NT2/D1 (cell line): Measurements from ENCODE around the gene BRPF3.

ENCODE experiments used
- SUZ12 ChIP-seq: IDR thresholded peaks from 2 replicates; pipeline ENCODE4 v1.6.1; 2011; ENCODE audit not compliant: insufficient read length, insufficient read depth; ENCODE audit errors: extremely low read depth
- YY1 ChIP-seq: IDR thresholded peaks from 2 replicates; pipeline ENCODE4 v1.6.1; 2011; ENCODE audit not compliant: insufficient read length, insufficient read depth

DNA sequence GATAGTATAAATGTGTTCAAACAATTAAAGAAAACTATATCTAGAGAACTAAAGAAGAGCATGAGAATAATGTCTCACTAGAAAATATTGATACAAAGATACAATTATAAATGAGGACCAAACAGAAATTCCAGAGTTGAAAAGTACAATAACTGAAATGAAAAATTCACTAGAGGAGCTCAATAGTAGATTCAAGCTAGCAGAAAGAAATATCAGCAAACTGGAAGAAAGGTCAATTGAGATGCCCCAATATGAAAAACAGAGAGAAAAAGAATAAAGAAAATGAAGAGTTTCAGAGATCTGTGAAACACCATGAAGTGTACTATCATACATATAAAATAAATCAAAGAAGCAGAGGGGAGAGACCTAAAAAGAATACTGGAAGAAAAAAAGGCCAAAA, 18.0 kb upstream of the BRPF3 start:
- no peak for TF ChIP-seq YY1
- TF ChIP-seq SUZ12, result no peak
